NB4 (cell line): Measurements from ENCODE around the gene CYREN.

Experiments used
- MYC ChIP-seq: IDR thresholded peaks from 2 replicates; pipeline ENCODE4 v1.6.1; 2011; ENCODE audit warnings: low read depth, low read length
- POLR2A ChIP-seq: IDR thresholded peaks from 2 replicates; pipeline ENCODE4 v1.6.1; 2011; ENCODE audit warnings: mild to moderate bottlenecking; ENCODE audit not compliant: insufficient read length; ENCODE audit errors: extremely low read depth
- TF ChIP-seq, protein P1 (sequence below): IDR thresholded peaks from one replicate; pipeline ENCODE4 v1.5.1; 2012; ENCODE audit warnings: low read depth, low read length
- TF ChIP-seq, protein P2 (sequence below): IDR thresholded peaks from 2 replicates; pipeline ENCODE4 v1.6.1; 2011; ENCODE audit warnings: low read depth, low read length

DNA sequence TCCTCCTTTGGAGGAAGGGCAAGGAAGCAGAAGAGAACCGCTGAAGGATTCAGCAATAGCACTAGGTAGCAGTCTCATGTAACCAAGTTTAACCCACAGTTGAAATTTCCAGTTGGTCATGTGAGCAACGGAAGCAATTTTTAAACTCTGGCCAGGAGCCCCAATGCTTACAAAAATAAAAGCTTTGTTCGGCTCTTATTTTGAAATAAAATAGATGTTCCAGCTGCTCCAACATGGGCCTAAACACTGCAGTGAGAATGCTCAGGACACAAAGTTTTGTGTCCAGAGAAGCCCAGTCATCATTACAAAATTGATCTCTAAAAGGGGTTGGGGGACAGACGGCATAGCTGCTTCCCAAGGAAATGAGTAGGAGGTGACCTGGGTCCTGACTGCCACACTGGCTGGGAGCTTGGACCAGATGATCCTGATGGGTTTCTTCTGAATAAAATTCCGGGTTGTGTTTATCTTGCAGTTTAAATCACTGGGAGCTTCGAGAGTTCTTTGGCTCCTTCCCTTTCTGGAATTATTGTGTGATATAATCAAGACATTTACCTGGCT, 23.1 kb downstream of the CYREN start:
- TF ChIP-seq, protein P1, sequence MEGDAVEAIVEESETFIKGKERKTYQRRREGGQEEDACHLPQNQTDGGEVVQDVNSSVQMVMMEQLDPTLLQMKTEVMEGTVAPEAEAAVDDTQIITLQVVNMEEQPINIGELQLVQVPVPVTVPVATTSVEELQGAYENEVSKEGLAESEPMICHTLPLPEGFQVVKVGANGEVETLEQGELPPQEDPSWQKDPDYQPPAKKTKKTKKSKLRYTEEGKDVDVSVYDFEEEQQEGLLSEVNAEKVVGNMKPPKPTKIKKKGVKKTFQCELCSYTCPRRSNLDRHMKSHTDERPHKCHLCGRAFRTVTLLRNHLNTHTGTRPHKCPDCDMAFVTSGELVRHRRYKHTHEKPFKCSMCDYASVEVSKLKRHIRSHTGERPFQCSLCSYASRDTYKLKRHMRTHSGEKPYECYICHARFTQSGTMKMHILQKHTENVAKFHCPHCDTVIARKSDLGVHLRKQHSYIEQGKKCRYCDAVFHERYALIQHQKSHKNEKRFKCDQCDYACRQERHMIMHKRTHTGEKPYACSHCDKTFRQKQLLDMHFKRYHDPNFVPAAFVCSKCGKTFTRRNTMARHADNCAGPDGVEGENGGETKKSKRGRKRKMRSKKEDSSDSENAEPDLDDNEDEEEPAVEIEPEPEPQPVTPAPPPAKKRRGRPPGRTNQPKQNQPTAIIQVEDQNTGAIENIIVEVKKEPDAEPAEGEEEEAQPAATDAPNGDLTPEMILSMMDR = no peak
- no peak for TF ChIP-seq POLR2A
- TF ChIP-seq, protein P2, sequence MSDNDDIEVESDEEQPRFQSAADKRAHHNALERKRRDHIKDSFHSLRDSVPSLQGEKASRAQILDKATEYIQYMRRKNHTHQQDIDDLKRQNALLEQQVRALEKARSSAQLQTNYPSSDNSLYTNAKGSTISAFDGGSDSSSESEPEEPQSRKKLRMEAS = no peak
- no peak for TF ChIP-seq MYC
